Smooth muscle cell (in vitro differentiated cells): ENCODE data around the gene MTMR12. TPM values are rescaled to one million over a fixed set of nuclear protein-coding genes. Genes with fewer than 3 reads are reported as not detected.

ENCODE experiments used
- DNase-seq: peaks from one replicate; lab custom pipeline; 2025; ENCODE audit not compliant: unreplicated experiment; lab: John Stamatoyannopoulos, UW
- H2AFZ ChIP-seq: fragments of 200-600 bp; sonication (generic); 2 replicates; pipeline ENCODE4 v1.6.0; 2016; ENCODE audit warnings: antibody characterized with exemption, low read depth, mild to moderate bottlenecking
- H3F3A ChIP-seq: fragments of 200-600 bp; sonication (generic); 2 replicates; pipeline ENCODE4 v1.6.0; 2017; ENCODE audit warnings: antibody characterized with exemption, low read depth
- H3K27ac ChIP-seq: fragments of 200-600 bp; sonication (generic); 2 replicates; pipeline ENCODE4 v1.5.1; 2016; ENCODE audit warnings: low read depth, mild to moderate bottlenecking
- H3K27me3 ChIP-seq: fragments of 200-600 bp; sonication (generic); 2 replicates; pipeline ENCODE4 v1.6.1; 2016; ENCODE audit warnings: low read depth, mild to moderate bottlenecking
- H3K36me3 ChIP-seq: fragments of 200-600 bp; sonication (generic); 2 replicates; pipeline ENCODE4 v1.5.1; 2016; ENCODE audit warnings: low read depth
- H3K4me1 ChIP-seq: fragments of 200-600 bp; sonication (generic); 2 replicates; pipeline ENCODE4 v1.5.1; 2016; ENCODE audit warnings: low read depth
- H3K4me2 ChIP-seq: fragments of 200-600 bp; sonication (generic); 2 replicates; pipeline ENCODE4 v1.6.0; 2016; ENCODE audit warnings: mild to moderate bottlenecking
- H3K4me3 ChIP-seq: fragments of 200-600 bp; sonication (generic); 2 replicates; pipeline ENCODE4 v1.5.1; 2016; ENCODE audit warnings: mild to moderate bottlenecking
- H3K79me2 ChIP-seq: fragments of 200-600 bp; sonication (generic); 2 replicates; pipeline ENCODE4 v1.6.0; 2016; ENCODE audit warnings: low read depth, mild to moderate bottlenecking
- H3K9ac ChIP-seq: fragments of 200-600 bp; sonication (generic); 2 replicates; pipeline ENCODE4 v1.6.0; 2016; ENCODE audit warnings: low read depth
- H3K9me3 ChIP-seq: fragments of 200-600 bp; sonication (generic); replicated peaks from 2 replicates; pipeline ENCODE4 v1.5.1; 2016; ENCODE audit warnings: low read depth
- H4K20me1 ChIP-seq: fragments of 200-600 bp; sonication (generic); 2 replicates; pipeline ENCODE4 v1.6.0; 2016; ENCODE audit warnings: low read depth
- CTCF ChIP-seq: fragments of 200-600 bp; sonication (generic); IDR thresholded peaks from 2 replicates; pipeline ENCODE4 v1.5.1; 2017; ENCODE audit warnings: borderline replicate concordance, mild to moderate bottlenecking, antibody characterized with exemption; ENCODE audit not compliant: insufficient read depth, poor library complexity, severe bottlenecking
- WGBS: methylation state at CpG from one replicate; pipeline ENCODE4 v1.1.7; 2016; ENCODE audit warnings: low lambda C conversion rate; 5-methylcytosine and 5-hydroxymethylcytosine counted together
- polyA plus RNA-seq: library from polyadenylated mRNA; unstranded; fragments of >200 nt; fragmentation: Nextera tagmentation; extraction: Ambion mirVana; gene quantifications from 2 replicates; pipeline ENCODE4 v1.2.1, GENCODE V29; 2016
- total RNA-seq: library from RNA; depleted of rRNA; stranded (reverse); fragments of >200 nt; gene quantifications from 2 replicates; pipeline ENCODE4 v1.2.3, GENCODE V29; 2014

Gene MTMR12
- total and polyA plus RNA-seq, 2 experiments from 2014 or later = 4.4 to 8.6 TPM

GRCh38 chr5:32352685-32353084 is 39.9 kb upstream of the MTMR12 start:
- Histone ChIP-seq H3K9ac (no peak overlapping the region), H2AFZ (no peak overlapping the region), H3K36me3 (peaks cover 19% of the 10 kb centered on the region), H3K27ac (no peak overlapping the region), H3K4me2 (no peak overlapping the region), H3K9me3 (peaks cover 6% of the 10 kb centered on the region), H3K4me1 (no peaks in the 10 kb centered on the region), H3K4me3 (no peak overlapping the region), H3K27me3 (no peaks in the 10 kb centered on the region), H3F3A (peaks cover 7% of the 10 kb centered on the region), H3K79me2 (no peaks in the 10 kb centered on the region), H4K20me1 (peaks cover 5% of the 10 kb centered on the region)
- WGBS = 90% methylated on average over 8 of the region's 8 CpGs
- TF ChIP-seq CTCF = no peak
- no peak for DNase-seq

- Histone ChIP-seq H3K36me3 (no peaks in the 10 kb centered on the region), H4K20me1 (no peaks in the 10 kb centered on the region), H3K9ac (no peak overlapping the region), H3K79me2 (no peaks in the 10 kb centered on the region), H3F3A (no peaks in the 10 kb centered on the region), H3K27me3 (no peaks in the 10 kb centered on the region), H3K9me3 (peaks cover 8% of the 10 kb centered on the region), H3K4me1 (no peaks in the 10 kb centered on the region), H2AFZ (no peak overlapping the region), H3K4me3 (no peak overlapping the region), H3K27ac (no peak overlapping the region), H3K4me2 (no peak overlapping the region)
- 96% methylated on average over 2 of the region's 2 CpGs for WGBS
- TF ChIP-seq CTCF = no peak
- no peak for DNase-seq
Observed at GRCh38 chr5:32346869-32347268, 34.1 kb upstream of the MTMR12 start.

- no peak for TF ChIP-seq CTCF
- no peaks in the 10 kb centered on the region for H3K27me3 ChIP-seq
- no peak overlapping the region for H3K27ac ChIP-seq
- H3K9ac ChIP-seq = no peak overlapping the region
- no peak for DNase-seq
- WGBS = 97% methylated on average over 2 of the region's 2 CpGs
- no peaks in the 10 kb centered on the region for H3F3A ChIP-seq
- H3K4me2 ChIP-seq = no peak overlapping the region
- H3K9me3 ChIP-seq = peaks cover 24% of the 10 kb centered on the region
- H4K20me1 ChIP-seq = no peaks in the 10 kb centered on the region
- H3K4me1 ChIP-seq = no peaks in the 10 kb centered on the region
- H2AFZ ChIP-seq = no peak overlapping the region
- H3K4me3 ChIP-seq = no peak overlapping the region
- no peaks in the 10 kb centered on the region for H3K36me3 ChIP-seq
- H3K79me2 ChIP-seq = no peaks in the 10 kb centered on the region
Observed at GRCh38 chr5:32343058-32343672, 30.4 kb upstream of the MTMR12 start.

- Histone ChIP-seq H3K79me2 (no peaks in the 10 kb centered on the region), H3K4me3 (no peak overlapping the region), H3F3A (no peaks in the 10 kb centered on the region), H3K36me3 (no peaks in the 10 kb centered on the region), H2AFZ (no peak overlapping the region), H3K9me3 (peaks cover 19% of the 10 kb centered on the region), H3K27ac (no peak overlapping the region), H3K27me3 (no peaks in the 10 kb centered on the region), H3K4me1 (no peaks in the 10 kb centered on the region), H4K20me1 (no peaks in the 10 kb centered on the region), H3K9ac (no peak overlapping the region), H3K4me2 (no peak overlapping the region)
- DNase-seq = no peak
- TF ChIP-seq CTCF = no peak
- WGBS = 64% methylated on average over 4 of the region's 4 CpGs
Observed at GRCh38 chr5:32342656-32343055, 29.9 kb upstream of the MTMR12 start.
